Caco-2 (cell line): ENCODE measurements around the gene BTBD7. TPM values are rescaled to one million over a fixed set of nuclear protein-coding genes. Genes with fewer than 3 reads are reported as not detected.
A peak's percentile ranks its signal among the peaks of the same experiment; 100 is the strongest.

Experiments
- BruUV-seq: library from RNA; stranded (reverse); fragments of 400-500 nt; replicated peaks from 2 replicates; lab custom pipeline; 2021; lab: Mats Ljungman, UMichigan
- CTCF ChIA-PET: fragments of 300-600 bp; sonication (Branson Sonifier 250); formaldehyde crosslinking; loops from one replicate; lab custom pipeline; 2022; ENCODE audit warnings: antibody characterized with exemption; lab: Charles Lee
- POLR2A ChIA-PET: fragments of 300-600 bp; sonication (Branson Sonifier 250); formaldehyde crosslinking; loops from one replicate; lab custom pipeline; 2022; ENCODE audit warnings: antibody characterized with exemption; lab: Charles Lee
- DNase-seq, 2 experiments: peaks; one replicate each; pipeline versions ENCODE4 v3.0.0 to v3.0.0-alpha.2; 2020 to 2022
- H3K27me3 ChIP-seq: replicated peaks from 2 replicates; pipeline ENCODE4 v1.6.0; 2011; ENCODE audit warnings: low read length; ENCODE audit not compliant: control insufficient read depth, insufficient read depth
- H3K36me3 ChIP-seq: 2 replicates; pipeline ENCODE4 v1.5.1; 2011; ENCODE audit warnings: low read length; ENCODE audit not compliant: control insufficient read depth, insufficient read depth
- H3K4me1 ChIP-seq: fragments of 250-450 bp; sonication (Bioruptor Pico); 2 replicates; pipeline ENCODE4 v1.5.1; 2020; ENCODE audit warnings: mild to moderate bottlenecking
- H3K4me3 ChIP-seq: 2 replicates; pipeline ENCODE4 v1.5.1; 2011; ENCODE audit warnings: low read depth, mild to moderate bottlenecking, control low read depth, low read length
- H3K9me3 ChIP-seq: fragments of 250-450 bp; sonication (Bioruptor Pico); 2 replicates; pipeline ENCODE4 v1.5.1; 2020; ENCODE audit warnings: mild to moderate bottlenecking, moderate library complexity
- H3K27ac Mint-ChIP-seq: one replicate; pipeline ENCODE4 v1.8.0; 2022; ENCODE audit warnings: mixed read lengths; ENCODE audit not compliant: unreplicated experiment
- H3K27me3 Mint-ChIP-seq: one replicate; pipeline ENCODE4 v1.8.0; 2022; ENCODE audit warnings: mixed read lengths; ENCODE audit not compliant: insufficient read depth, unreplicated experiment
- H3K36me3 Mint-ChIP-seq: one replicate; pipeline ENCODE4 v1.8.0; 2022; ENCODE audit warnings: mild to moderate bottlenecking, mixed read lengths; ENCODE audit not compliant: insufficient read depth, unreplicated experiment
- H3K4me1 Mint-ChIP-seq: one replicate; pipeline ENCODE4 v1.8.0; 2022; ENCODE audit warnings: low read depth, mixed read lengths; ENCODE audit not compliant: unreplicated experiment
- H3K4me3 Mint-ChIP-seq: one replicate; pipeline ENCODE4 v1.8.0; 2022; ENCODE audit warnings: mild to moderate bottlenecking, moderate library complexity, mixed read lengths; ENCODE audit not compliant: unreplicated experiment
- H3K9me3 Mint-ChIP-seq: one replicate; pipeline ENCODE4 v1.8.0; 2022; ENCODE audit warnings: mixed read lengths; ENCODE audit not compliant: unreplicated experiment
- CTCF ChIP-seq, 2 experiments: fragments of 200-600 bp in 1 of 2; IDR thresholded peaks; 1 replicate in 1 of 2; 2 replicates in 1 of 2; pipeline versions ENCODE4 v1.5.1 to v1.8.0; 2011 to 2022; ENCODE audit warnings: antibody characterized with exemption in 1 of 2, control low read depth in 1 of 2, inconsistent platforms in 1 of 2, low read depth in 1 of 2, low read length in 1 of 2, mild to moderate bottlenecking in 1 of 2, moderate library complexity in 1 of 2; ENCODE audit not compliant: insufficient read depth in 1 of 2, severe bottlenecking in 1 of 2, unreplicated experiment in 1 of 2
- intact Hi-C: fragments of 100-400 bp; cut with micrococcal nuclease; formaldehyde crosslinking; loops from one replicate; pipeline ENCODE4 v1.10.0; 2022; ENCODE audit not compliant: unreplicated experiment
- total RNA-seq: library from RNA; stranded (reverse); gene quantifications from 2 replicates; pipeline ENCODE4 v1.2.3, GENCODE V29; 2022

The BTBD7 gene
- total RNA-seq, 1 experiment from 2014 or later = 32.2 TPM

GRCh38 chr14:93286212-93286890, 46.5 kb downstream of the BTBD7 start:
- H3K4me3 ChIP-seq = no peak overlapping the region
- no peaks in the 10 kb centered on the region for H3K9me3 ChIP-seq
- TF ChIP-seq CTCF (IDR thresholded peaks at IDR 0.05; ENCODE audit: insufficient read depth in 1 of 2, low read depth in 1 of 2, low read length in 1 of 2, severe bottlenecking in 1 of 2, unreplicated experiment in 1 of 2) = no peak
- peaks cover 25% of the 10 kb centered on the region for H3K4me1 Mint-ChIP-seq
- H3K27me3 ChIP-seq = no peaks in the 10 kb centered on the region
- BruUV-seq = TSS peak; percentile 14
- H3K36me3 ChIP-seq = no peaks in the 10 kb centered on the region
- H3K4me3 Mint-ChIP-seq = no peak overlapping the region
- CTCF ChIA-PET = no interaction called here
- POLR2A ChIA-PET = no interaction called here
- H3K9me3 Mint-ChIP-seq = no peaks in the 10 kb centered on the region
- H3K27ac Mint-ChIP-seq = peak overlapping the region; percentile 75
- intact Hi-C loops = loop anchor here (5.0 kb wide), 1 partner anchor 46 kb away; the partner anchor contains the start of gene BTBD7
- H3K4me1 ChIP-seq = peaks cover 33% of the 10 kb centered on the region
- no peaks in the 10 kb centered on the region for H3K27me3 Mint-ChIP-seq
- no peak for DNase-seq
- H3K36me3 Mint-ChIP-seq = peaks cover 10% of the 10 kb centered on the region

- H3K27me3 ChIP-seq = no peaks in the 10 kb centered on the region
- Mint-ChIP-seq H3K4me3 (no peak overlapping the region), H3K36me3 (peaks cover 10% of the 10 kb centered on the region), H3K27ac (no peak overlapping the region), H3K4me1 (peaks cover 25% of the 10 kb centered on the region), H3K9me3 (no peaks in the 10 kb centered on the region), H3K27me3 (no peaks in the 10 kb centered on the region)
- H3K4me1 ChIP-seq = peaks cover 39% of the 10 kb centered on the region
- intact Hi-C loops = loop anchor here (5.0 kb wide), 1 partner anchor 47 kb away; the partner anchor contains the start of gene BTBD7
- no TSS peak for BruUV-seq
- no peaks in the 10 kb centered on the region for H3K36me3 ChIP-seq
- no peak for DNase-seq
- no peaks in the 10 kb centered on the region for H3K9me3 ChIP-seq
- POLR2A ChIA-PET = no interaction called here
- TF ChIP-seq CTCF (IDR thresholded peaks at IDR 0.05; ENCODE audit: insufficient read depth in 1 of 2, low read depth in 1 of 2, low read length in 1 of 2, severe bottlenecking in 1 of 2, unreplicated experiment in 1 of 2) = no peak
- H3K4me3 ChIP-seq = no peak overlapping the region
- CTCF ChIA-PET = no interaction called here
Measured at GRCh38 chr14:93285044-93285443, 47.8 kb downstream of the BTBD7 start.

- Mint-ChIP-seq H3K27me3 (no peaks in the 10 kb centered on the region), H3K9me3 (no peaks in the 10 kb centered on the region)
- POLR2A ChIA-PET = interaction anchor here (0.7 kb wide), 1 partner anchor 75 kb away, joined by 3 read pairs; no protein-coding TSS in a partner anchor
Measured at GRCh38 chr14:93281937-93282336, 50.9 kb downstream of the BTBD7 start.

More at GRCh38 chr14:93281937-93282336, 50.9 kb downstream of the BTBD7 start:
- H3K4me1 ChIP-seq = peaks cover 39% of the 10 kb centered on the region
- H3K4me1 Mint-ChIP-seq = peaks cover 31% of the 10 kb centered on the region
- TF ChIP-seq CTCF (IDR thresholded peaks at IDR 0.05; ENCODE audit: insufficient read depth in 1 of 2, low read depth in 1 of 2, low read length in 1 of 2, severe bottlenecking in 1 of 2, unreplicated experiment in 1 of 2) = no peak
- no peak overlapping the region for H3K27ac Mint-ChIP-seq
- no peak for DNase-seq
- no peak overlapping the region for H3K4me3 ChIP-seq
- intact Hi-C loops = no loop called here
- no peak overlapping the region for H3K4me3 Mint-ChIP-seq
- no peaks in the 10 kb centered on the region for H3K36me3 ChIP-seq
- no peaks in the 10 kb centered on the region for H3K9me3 ChIP-seq
- no peaks in the 10 kb centered on the region for H3K27me3 ChIP-seq
- CTCF ChIA-PET = interaction anchor here (0.7 kb wide), 1 partner anchor 48 kb away, joined by 4 read pairs; no protein-coding TSS in a partner anchor
- BruUV-seq = no TSS peak
- peaks cover 10% of the 10 kb centered on the region for H3K36me3 Mint-ChIP-seq
